MM.1S (cell line): Measurements from ENCODE around the gene LGALS12.

Source experiments
- EZH2phosphoT487 ChIP-seq: fragments of 300-600 bp; sonication (generic); IDR thresholded peaks from 2 replicates; pipeline ENCODE4 v1.6.1; 2018; ENCODE audit warnings: antibody characterized with exemption, low read length
- TF ChIP-seq, protein P1 (sequence below): fragments of 300-600 bp; sonication (generic); IDR thresholded peaks from 2 replicates; pipeline ENCODE4 v1.5.1; 2016; ENCODE audit warnings: antibody characterized with exemption, low read length, mixed read lengths

DNA sequence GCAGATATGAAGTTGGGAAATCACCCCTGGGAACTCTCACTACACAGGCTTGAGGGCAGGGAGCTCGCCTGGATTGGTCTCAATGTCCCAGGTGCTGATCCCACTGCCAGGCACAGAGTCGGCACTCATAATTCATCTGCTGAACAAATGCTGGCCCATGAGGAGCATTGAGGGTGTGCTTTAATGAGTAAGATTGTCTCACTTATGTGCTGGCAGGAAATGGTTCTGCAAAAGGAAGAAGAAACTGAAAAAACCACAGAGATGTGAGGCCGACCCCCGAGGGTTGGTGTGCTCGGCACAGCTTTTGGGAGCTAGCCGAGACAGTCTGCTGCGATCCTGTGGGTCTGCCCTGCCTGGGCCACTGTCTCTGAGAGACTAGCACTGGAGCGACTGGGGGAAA, 47.9 kb downstream of the LGALS12 start:
- TF ChIP-seq, protein P1, sequence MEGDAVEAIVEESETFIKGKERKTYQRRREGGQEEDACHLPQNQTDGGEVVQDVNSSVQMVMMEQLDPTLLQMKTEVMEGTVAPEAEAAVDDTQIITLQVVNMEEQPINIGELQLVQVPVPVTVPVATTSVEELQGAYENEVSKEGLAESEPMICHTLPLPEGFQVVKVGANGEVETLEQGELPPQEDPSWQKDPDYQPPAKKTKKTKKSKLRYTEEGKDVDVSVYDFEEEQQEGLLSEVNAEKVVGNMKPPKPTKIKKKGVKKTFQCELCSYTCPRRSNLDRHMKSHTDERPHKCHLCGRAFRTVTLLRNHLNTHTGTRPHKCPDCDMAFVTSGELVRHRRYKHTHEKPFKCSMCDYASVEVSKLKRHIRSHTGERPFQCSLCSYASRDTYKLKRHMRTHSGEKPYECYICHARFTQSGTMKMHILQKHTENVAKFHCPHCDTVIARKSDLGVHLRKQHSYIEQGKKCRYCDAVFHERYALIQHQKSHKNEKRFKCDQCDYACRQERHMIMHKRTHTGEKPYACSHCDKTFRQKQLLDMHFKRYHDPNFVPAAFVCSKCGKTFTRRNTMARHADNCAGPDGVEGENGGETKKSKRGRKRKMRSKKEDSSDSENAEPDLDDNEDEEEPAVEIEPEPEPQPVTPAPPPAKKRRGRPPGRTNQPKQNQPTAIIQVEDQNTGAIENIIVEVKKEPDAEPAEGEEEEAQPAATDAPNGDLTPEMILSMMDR = no peak
- TF ChIP-seq EZH2phosphoT487 = no peak
